ENCODE data around the gene DOCK3.

DNA sequence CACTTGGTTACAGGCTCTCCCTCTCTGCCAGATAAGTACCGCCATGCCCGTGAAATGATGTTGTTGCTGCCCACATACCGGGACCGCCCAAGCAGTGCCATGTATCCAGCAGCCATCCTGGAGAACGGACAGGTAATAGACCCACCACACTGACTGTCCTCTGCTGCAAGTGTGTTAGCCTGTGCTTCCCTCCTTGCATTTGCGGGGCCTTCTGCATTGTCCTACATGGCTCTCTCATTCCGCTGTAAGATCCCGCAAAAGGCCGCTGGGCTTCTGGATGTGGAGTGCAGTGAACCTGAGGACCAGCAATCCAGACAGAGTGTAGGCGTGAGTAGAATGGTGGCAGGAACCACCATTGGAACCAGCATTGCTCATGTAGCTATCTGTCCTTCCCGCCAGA is 699.7 kb downstream of the DOCK3 start:
- TF ChIP-seq, protein P1, sequence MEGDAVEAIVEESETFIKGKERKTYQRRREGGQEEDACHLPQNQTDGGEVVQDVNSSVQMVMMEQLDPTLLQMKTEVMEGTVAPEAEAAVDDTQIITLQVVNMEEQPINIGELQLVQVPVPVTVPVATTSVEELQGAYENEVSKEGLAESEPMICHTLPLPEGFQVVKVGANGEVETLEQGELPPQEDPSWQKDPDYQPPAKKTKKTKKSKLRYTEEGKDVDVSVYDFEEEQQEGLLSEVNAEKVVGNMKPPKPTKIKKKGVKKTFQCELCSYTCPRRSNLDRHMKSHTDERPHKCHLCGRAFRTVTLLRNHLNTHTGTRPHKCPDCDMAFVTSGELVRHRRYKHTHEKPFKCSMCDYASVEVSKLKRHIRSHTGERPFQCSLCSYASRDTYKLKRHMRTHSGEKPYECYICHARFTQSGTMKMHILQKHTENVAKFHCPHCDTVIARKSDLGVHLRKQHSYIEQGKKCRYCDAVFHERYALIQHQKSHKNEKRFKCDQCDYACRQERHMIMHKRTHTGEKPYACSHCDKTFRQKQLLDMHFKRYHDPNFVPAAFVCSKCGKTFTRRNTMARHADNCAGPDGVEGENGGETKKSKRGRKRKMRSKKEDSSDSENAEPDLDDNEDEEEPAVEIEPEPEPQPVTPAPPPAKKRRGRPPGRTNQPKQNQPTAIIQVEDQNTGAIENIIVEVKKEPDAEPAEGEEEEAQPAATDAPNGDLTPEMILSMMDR (IDR thresholded peaks at IDR 0.05): no peak
- no peak for TF ChIP-seq POLR2A (IDR thresholded peaks at IDR 0.05)

All from vagina (tissue), 2 donors.